ENCODE data around the gene MTUS2. TPM values are rescaled to one million over a fixed set of nuclear protein-coding genes. Genes with fewer than 3 reads are reported as not detected.

Gene MTUS2
- total RNA-seq, 2 donors from 2014 or later = 1.9 to 4.9 TPM

- H3K27ac Mint-ChIP-seq = no peak overlapping the region
- H3K36me3 Mint-ChIP-seq (ENCODE audit: low read depth) = no peaks in the 10 kb centered on the region
- no peak overlapping the region for H3K4me3 Mint-ChIP-seq
- no peaks in the 10 kb centered on the region for H3K4me1 Mint-ChIP-seq
- H3K27me3 Mint-ChIP-seq = no peaks in the 10 kb centered on the region
- no peaks in the 10 kb centered on the region for H3K9me3 ChIP-seq (ENCODE audit: control insufficient read depth, low read length, poor library complexity, severe bottlenecking)
- ATAC-seq = no peak
- DNase-seq = no peak
Measured at GRCh38 chr13:28865951-28866350, 45.8 kb downstream of the MTUS2 start.

GRCh38 chr13:28866932-28867331 lies 46.8 kb downstream of the MTUS2 start:
- no peak overlapping the region for H3K4me3 Mint-ChIP-seq
- DNase-seq (no peak), ATAC-seq (no peak)
- no peaks in the 10 kb centered on the region for H3K9me3 ChIP-seq (ENCODE audit: control insufficient read depth, low read length, poor library complexity, severe bottlenecking)
- H3K4me1 Mint-ChIP-seq = no peaks in the 10 kb centered on the region
- no peaks in the 10 kb centered on the region for H3K36me3 Mint-ChIP-seq (ENCODE audit: low read depth)
- no peaks in the 10 kb centered on the region for H3K27me3 Mint-ChIP-seq
- H3K27ac Mint-ChIP-seq = no peak overlapping the region

GRCh38 chr13:28867564-28867963 lies 47.4 kb downstream of the MTUS2 start:
- Mint-ChIP-seq H3K4me3 (no peak overlapping the region), H3K27me3 (no peaks in the 10 kb centered on the region), H3K36me3 (ENCODE audit: low read depth) (no peaks in the 10 kb centered on the region), H3K27ac (no peak overlapping the region), H3K4me1 (no peaks in the 10 kb centered on the region)
- ATAC-seq = no peak
- H3K9me3 ChIP-seq (ENCODE audit: control insufficient read depth, low read length, poor library complexity, severe bottlenecking) = no peaks in the 10 kb centered on the region
- DNase-seq = no peak

- Mint-ChIP-seq H3K27me3 (no peaks in the 10 kb centered on the region), H3K27ac (no peak overlapping the region), H3K36me3 (ENCODE audit: low read depth) (no peaks in the 10 kb centered on the region), H3K4me1 (no peaks in the 10 kb centered on the region), H3K4me3 (no peak overlapping the region)
- no peak for DNase-seq
- no peaks in the 10 kb centered on the region for H3K9me3 ChIP-seq (ENCODE audit: control insufficient read depth, low read length, poor library complexity, severe bottlenecking)
- ATAC-seq = no peak
Measured at GRCh38 chr13:28872427-28873176, 52.5 kb downstream of the MTUS2 start.

GRCh38 chr13:28875846-28876615 lies 55.9 kb downstream of the MTUS2 start:
- DNase-seq (no peak), ATAC-seq (no peak)
- Mint-ChIP-seq H3K4me1 (no peaks in the 10 kb centered on the region), H3K27ac (no peak overlapping the region), H3K36me3 (ENCODE audit: low read depth) (no peaks in the 10 kb centered on the region), H3K4me3 (no peak overlapping the region), H3K27me3 (no peaks in the 10 kb centered on the region)
- no peaks in the 10 kb centered on the region for H3K9me3 ChIP-seq (ENCODE audit: control insufficient read depth, low read length, poor library complexity, severe bottlenecking)

GRCh38 chr13:28877408-28877807 lies 57.3 kb downstream of the MTUS2 start:
- H3K4me1 Mint-ChIP-seq = no peaks in the 10 kb centered on the region
- no peaks in the 10 kb centered on the region for H3K36me3 Mint-ChIP-seq (ENCODE audit: low read depth)
- H3K27ac Mint-ChIP-seq = no peak overlapping the region
- ATAC-seq (no peak), DNase-seq (no peak)
- no peaks in the 10 kb centered on the region for H3K9me3 ChIP-seq (ENCODE audit: control insufficient read depth, low read length, poor library complexity, severe bottlenecking)
- H3K4me3 Mint-ChIP-seq = no peak overlapping the region
- H3K27me3 Mint-ChIP-seq = no peaks in the 10 kb centered on the region

GRCh38 chr13:28885181-28885580 lies 65.0 kb downstream of the MTUS2 start:
- H3K27ac Mint-ChIP-seq = no peak overlapping the region
- ATAC-seq (no peak), DNase-seq (no peak)
- no peaks in the 10 kb centered on the region for H3K27me3 Mint-ChIP-seq
- no peaks in the 10 kb centered on the region for H3K36me3 Mint-ChIP-seq (ENCODE audit: low read depth)
- H3K4me1 Mint-ChIP-seq = no peaks in the 10 kb centered on the region
- H3K4me3 Mint-ChIP-seq = no peak overlapping the region
- H3K9me3 ChIP-seq (ENCODE audit: control insufficient read depth, low read length, poor library complexity, severe bottlenecking) = no peaks in the 10 kb centered on the region

- H3K4me1 Mint-ChIP-seq = no peaks in the 10 kb centered on the region
- ATAC-seq = no peak
Measured at GRCh38 chr13:28889086-28889732, 69.1 kb downstream of the MTUS2 start.

GRCh38 chr13:28890712-28891111 lies 70.6 kb downstream of the MTUS2 start:
- DNase-seq (no peak), ATAC-seq (no peak)
- H3K27me3 Mint-ChIP-seq = peaks cover 4% of the 10 kb centered on the region
- H3K4me1 Mint-ChIP-seq = no peaks in the 10 kb centered on the region
- H3K27ac Mint-ChIP-seq = no peak overlapping the region
- peaks cover 3% of the 10 kb centered on the region for H3K36me3 Mint-ChIP-seq (ENCODE audit: low read depth)
- peaks cover 3% of the 10 kb centered on the region for H3K9me3 ChIP-seq (ENCODE audit: control insufficient read depth, low read length, poor library complexity, severe bottlenecking)
- H3K4me3 Mint-ChIP-seq = no peak overlapping the region

More at GRCh38 chr13:28889086-28889732, 69.1 kb downstream of the MTUS2 start:
- peaks cover 3% of the 10 kb centered on the region for H3K9me3 ChIP-seq (ENCODE audit: control insufficient read depth, low read length, poor library complexity, severe bottlenecking)
- no peak for DNase-seq
- Mint-ChIP-seq H3K27me3 (peaks cover 4% of the 10 kb centered on the region), H3K36me3 (ENCODE audit: low read depth) (peaks cover 3% of the 10 kb centered on the region), H3K4me3 (no peak overlapping the region), H3K27ac (no peak overlapping the region)

- Mint-ChIP-seq H3K4me3 (no peak overlapping the region), H3K4me1 (no peaks in the 10 kb centered on the region), H3K27me3 (no peaks in the 10 kb centered on the region), H3K27ac (no peak overlapping the region), H3K36me3 (ENCODE audit: low read depth) (peaks cover 4% of the 10 kb centered on the region)
- H3K9me3 ChIP-seq (ENCODE audit: control insufficient read depth, low read length, poor library complexity, severe bottlenecking) = no peaks in the 10 kb centered on the region
- ATAC-seq = no peak
- no peak for DNase-seq
Measured at GRCh38 chr13:28918030-28918429, 97.9 kb downstream of the MTUS2 start.

GRCh38 chr13:28922341-28922740 lies 102.2 kb downstream of the MTUS2 start:
- H3K27ac Mint-ChIP-seq = no peak overlapping the region
- H3K4me3 Mint-ChIP-seq = no peak overlapping the region
- H3K9me3 ChIP-seq (ENCODE audit: control insufficient read depth, low read length, poor library complexity, severe bottlenecking) = no peaks in the 10 kb centered on the region
- DNase-seq (no peak), ATAC-seq (no peak)
- H3K4me1 Mint-ChIP-seq = no peaks in the 10 kb centered on the region
- peaks cover 4% of the 10 kb centered on the region for H3K36me3 Mint-ChIP-seq (ENCODE audit: low read depth)
- H3K27me3 Mint-ChIP-seq = no peaks in the 10 kb centered on the region

GRCh38 chr13:28935104-28935503 lies 115.0 kb downstream of the MTUS2 start:
- Mint-ChIP-seq H3K27ac (no peak overlapping the region), H3K4me1 (no peaks in the 10 kb centered on the region), H3K27me3 (no peaks in the 10 kb centered on the region), H3K36me3 (ENCODE audit: low read depth) (no peaks in the 10 kb centered on the region), H3K4me3 (no peak overlapping the region)
- H3K9me3 ChIP-seq (ENCODE audit: control insufficient read depth, low read length, poor library complexity, severe bottlenecking) = no peaks in the 10 kb centered on the region
- DNase-seq (no peak), ATAC-seq (no peak)

GRCh38 chr13:28942906-28943305 lies 122.8 kb downstream of the MTUS2 start:
- H3K27me3 Mint-ChIP-seq = peaks cover 10% of the 10 kb centered on the region
- H3K27ac Mint-ChIP-seq = no peak overlapping the region
- no peak overlapping the region for H3K4me3 Mint-ChIP-seq
- H3K4me1 Mint-ChIP-seq = no peaks in the 10 kb centered on the region
- DNase-seq = no peak
- no peak for ATAC-seq
- no peaks in the 10 kb centered on the region for H3K36me3 Mint-ChIP-seq (ENCODE audit: low read depth)
- H3K9me3 ChIP-seq (ENCODE audit: control insufficient read depth, low read length, poor library complexity, severe bottlenecking) = peaks cover 3% of the 10 kb centered on the region
